ENCODE results near the gene RUFY3.

RUFY3 gene

GRCh38 chr4:70841951-70842350 is 120.2 kb downstream of the RUFY3 start:
- H2AFZ ChIP-seq (ENCODE audit: low read length), result peak overlapping the region; percentile 81
- no peak overlapping the region for H3K9ac ChIP-seq (ENCODE audit: low read depth, low read length, poor library complexity)
- WGBS, 2 donors (ENCODE audit: extremely low coverage in 2 of 2, insufficient read length in 2 of 2, insufficient replicate concordance in 1 of 2), result no CpG with 5 or more reads among the region's 1 CpG
- H2BK12ac ChIP-seq (ENCODE audit: low read length), result no peak overlapping the region
- no peak overlapping the region for H2AK5ac ChIP-seq (ENCODE audit: low read depth, low read length)
- H3K14ac ChIP-seq (ENCODE audit: low read length), result no peak overlapping the region
- no peak for DNase-seq (ENCODE audit: low spot score)
- H2BK5ac ChIP-seq (ENCODE audit: low read length), result no peak overlapping the region
- no peak overlapping the region for H2BK120ac ChIP-seq (ENCODE audit: low read depth, low read length)
- H3K4me3 ChIP-seq (ENCODE audit: low read length in 2 of 2), result no peak overlapping the region
- H3K27ac ChIP-seq (replicated peaks; ENCODE audit: low read length), result no peak overlapping the region
- H3K4me1 ChIP-seq (ENCODE audit: control insufficient read depth in 2 of 2, insufficient read depth in 1 of 2, low read depth in 1 of 2, low read length in 2 of 2), result no peaks in the 10 kb centered on the region
- no peaks in the 10 kb centered on the region for H3K9me3 ChIP-seq (replicated peaks in 1 of 2; ENCODE audit: control insufficient read depth in 2 of 2, insufficient read depth in 1 of 2, low read depth in 1 of 2, low read length in 2 of 2)
- H2BK15ac ChIP-seq (ENCODE audit: low read length), result no peak overlapping the region
- no peak overlapping the region for H3K23ac ChIP-seq (ENCODE audit: low read depth, low read length, poor library complexity)
- peaks cover 2% of the 10 kb centered on the region for H3K79me1 ChIP-seq (ENCODE audit: low read depth, low read length)
- H4K91ac ChIP-seq (ENCODE audit: low read depth, low read length, poor library complexity), result no peak overlapping the region
- H3K18ac ChIP-seq (ENCODE audit: low read length), result no peak overlapping the region
- H4K8ac ChIP-seq (ENCODE audit: low read depth, low read length), result no peak overlapping the region
- H3K4ac ChIP-seq (ENCODE audit: low read length), result no peak overlapping the region
- H3K36me3 ChIP-seq (replicated peaks in 1 of 2; ENCODE audit: control insufficient read depth in 2 of 2, insufficient read depth in 2 of 2, low read length in 2 of 2), result peaks cover 0 to 6% of the 10 kb centered on the region in 2 donors
- H3K27me3 ChIP-seq (ENCODE audit: control insufficient read depth in 3 of 3, insufficient read depth in 3 of 3, low read depth in 1 of 3, low read length in 3 of 3), result no peaks in the 10 kb centered on the region
- no peak overlapping the region for H3K4me2 ChIP-seq (ENCODE audit: insufficient read depth, low read length, poor library complexity, severe bottlenecking)

GRCh38 chr4:70842761-70843435 is 121.1 kb downstream of the RUFY3 start:
- H2BK5ac ChIP-seq (ENCODE audit: low read length), result no peak overlapping the region
- no peaks in the 10 kb centered on the region for H3K4me1 ChIP-seq (ENCODE audit: control insufficient read depth in 2 of 2, insufficient read depth in 1 of 2, low read depth in 1 of 2, low read length in 2 of 2)
- H2BK12ac ChIP-seq (ENCODE audit: low read length), result no peak overlapping the region
- H3K9ac ChIP-seq (ENCODE audit: low read depth, low read length, poor library complexity), result no peak overlapping the region
- no peak overlapping the region for H3K4me3 ChIP-seq (ENCODE audit: low read length in 2 of 2)
- H3K27me3 ChIP-seq (ENCODE audit: control insufficient read depth in 3 of 3, insufficient read depth in 3 of 3, low read depth in 1 of 3, low read length in 3 of 3), result no peaks in the 10 kb centered on the region
- no peak for DNase-seq (ENCODE audit: low spot score)
- no peak overlapping the region for H3K18ac ChIP-seq (ENCODE audit: low read length)
- no peak overlapping the region for H3K4me2 ChIP-seq (ENCODE audit: insufficient read depth, low read length, poor library complexity, severe bottlenecking)
- H2BK120ac ChIP-seq (ENCODE audit: low read depth, low read length), result no peak overlapping the region
- no peak overlapping the region for H2AK5ac ChIP-seq (ENCODE audit: low read depth, low read length)
- H3K27ac ChIP-seq (replicated peaks; ENCODE audit: low read length), result no peak overlapping the region
- H2BK15ac ChIP-seq (ENCODE audit: low read length), result no peak overlapping the region
- H3K9me3 ChIP-seq (replicated peaks in 1 of 2; ENCODE audit: control insufficient read depth in 2 of 2, insufficient read depth in 1 of 2, low read depth in 1 of 2, low read length in 2 of 2), result no peaks in the 10 kb centered on the region
- H4K91ac ChIP-seq (ENCODE audit: low read depth, low read length, poor library complexity), result no peak overlapping the region
- H3K14ac ChIP-seq (ENCODE audit: low read length), result no peak overlapping the region
- no peak overlapping the region for H3K4ac ChIP-seq (ENCODE audit: low read length)
- H3K36me3 ChIP-seq (replicated peaks in 1 of 2; ENCODE audit: control insufficient read depth in 2 of 2, insufficient read depth in 2 of 2, low read length in 2 of 2), result no peaks in the 10 kb centered on the region
- no peak overlapping the region for H3K23ac ChIP-seq (ENCODE audit: low read depth, low read length, poor library complexity)
- no peak overlapping the region for H4K8ac ChIP-seq (ENCODE audit: low read depth, low read length)
- no CpG with 5 or more reads among the region's 6 CpGs for WGBS, 2 donors (ENCODE audit: extremely low coverage in 2 of 2, insufficient read length in 2 of 2, insufficient replicate concordance in 1 of 2)
- H2AFZ ChIP-seq (ENCODE audit: low read length), result no peak overlapping the region
- H3K79me1 ChIP-seq (ENCODE audit: low read depth, low read length), result peaks cover 2% of the 10 kb centered on the region

- Histone ChIP-seq H3K27ac (replicated peaks; ENCODE audit: low read length) (no peak overlapping the region), H3K4me1 (ENCODE audit: control insufficient read depth in 2 of 2, insufficient read depth in 1 of 2, low read depth in 1 of 2, low read length in 2 of 2) (no peaks in the 10 kb centered on the region), H2BK5ac (ENCODE audit: low read length) (no peak overlapping the region), H2BK120ac (ENCODE audit: low read depth, low read length) (no peak overlapping the region), H3K9me3 (replicated peaks in 1 of 2; ENCODE audit: control insufficient read depth in 2 of 2, insufficient read depth in 1 of 2, low read depth in 1 of 2, low read length in 2 of 2) (no peaks in the 10 kb centered on the region), H3K27me3 (ENCODE audit: control insufficient read depth in 3 of 3, insufficient read depth in 3 of 3, low read depth in 1 of 3, low read length in 3 of 3) (no peaks in the 10 kb centered on the region), H3K36me3 (replicated peaks in 1 of 2; ENCODE audit: control insufficient read depth in 2 of 2, insufficient read depth in 2 of 2, low read length in 2 of 2) (no peaks in the 10 kb centered on the region), H4K91ac (ENCODE audit: low read depth, low read length, poor library complexity) (no peak overlapping the region), H3K9ac (ENCODE audit: low read depth, low read length, poor library complexity) (no peak overlapping the region), H3K79me1 (ENCODE audit: low read depth, low read length) (peaks cover 2% of the 10 kb centered on the region), H4K8ac (ENCODE audit: low read depth, low read length) (no peak overlapping the region), H3K4me2 (ENCODE audit: insufficient read depth, low read length, poor library complexity, severe bottlenecking) (no peak overlapping the region), H3K23ac (ENCODE audit: low read depth, low read length, poor library complexity) (no peak overlapping the region), H2AFZ (ENCODE audit: low read length) (no peak overlapping the region), H3K4ac (ENCODE audit: low read length) (no peak overlapping the region), H3K18ac (ENCODE audit: low read length) (no peak overlapping the region), H2BK15ac (ENCODE audit: low read length) (no peak overlapping the region), H3K4me3 (ENCODE audit: low read length in 2 of 2) (no peak overlapping the region), H3K14ac (ENCODE audit: low read length) (no peak overlapping the region), H2AK5ac (ENCODE audit: low read depth, low read length) (no peak overlapping the region), H2BK12ac (ENCODE audit: low read length) (no peak overlapping the region)
- WGBS, 2 donors (ENCODE audit: extremely low coverage in 2 of 2, insufficient read length in 2 of 2, insufficient replicate concordance in 1 of 2), result no CpG with 5 or more reads among the region's 9 CpGs
- no peak for DNase-seq (ENCODE audit: low spot score)
These were observed 122.4 kb downstream of the RUFY3 start for GRCh38 chr4:70844180-70844579.

- Histone ChIP-seq H3K27me3 (ENCODE audit: control insufficient read depth in 3 of 3, insufficient read depth in 3 of 3, low read depth in 1 of 3, low read length in 3 of 3) (no peaks in the 10 kb centered on the region), H3K9me3 (replicated peaks in 1 of 2; ENCODE audit: control insufficient read depth in 2 of 2, insufficient read depth in 1 of 2, low read depth in 1 of 2, low read length in 2 of 2) (no peaks in the 10 kb centered on the region), H2BK15ac (ENCODE audit: low read length) (no peak overlapping the region), H4K8ac (ENCODE audit: low read depth, low read length) (no peak overlapping the region), H2BK12ac (ENCODE audit: low read length) (no peak overlapping the region), H3K27ac (replicated peaks; ENCODE audit: low read length) (no peak overlapping the region), H3K79me1 (ENCODE audit: low read depth, low read length) (no peaks in the 10 kb centered on the region), H2BK120ac (ENCODE audit: low read depth, low read length) (no peak overlapping the region), H3K4me3 (ENCODE audit: low read length in 2 of 2) (no peak overlapping the region), H3K14ac (ENCODE audit: low read length) (no peak overlapping the region), H4K91ac (ENCODE audit: low read depth, low read length, poor library complexity) (no peak overlapping the region), H3K18ac (ENCODE audit: low read length) (no peak overlapping the region), H3K9ac (ENCODE audit: low read depth, low read length, poor library complexity) (no peak overlapping the region), H2AK5ac (ENCODE audit: low read depth, low read length) (no peak overlapping the region), H3K36me3 (replicated peaks in 1 of 2; ENCODE audit: control insufficient read depth in 2 of 2, insufficient read depth in 2 of 2, low read length in 2 of 2) (no peaks in the 10 kb centered on the region), H3K23ac (ENCODE audit: low read depth, low read length, poor library complexity) (no peak overlapping the region), H3K4me1 (ENCODE audit: control insufficient read depth in 2 of 2, insufficient read depth in 1 of 2, low read depth in 1 of 2, low read length in 2 of 2) (no peaks in the 10 kb centered on the region), H2AFZ (ENCODE audit: low read length) (no peak overlapping the region), H2BK5ac (ENCODE audit: low read length) (no peak overlapping the region), H3K4ac (ENCODE audit: low read length) (no peak overlapping the region), H3K4me2 (ENCODE audit: insufficient read depth, low read length, poor library complexity, severe bottlenecking) (no peak overlapping the region)
- WGBS, 2 donors (ENCODE audit: extremely low coverage in 2 of 2, insufficient read length in 2 of 2, insufficient replicate concordance in 1 of 2), result no CpG with 5 or more reads among the region's 5 CpGs
- DNase-seq (ENCODE audit: low spot score), result no peak
These were observed 127.5 kb downstream of the RUFY3 start for GRCh38 chr4:70849291-70849690.

Measured in neuronal stem cell (in vitro differentiated cells).